GM12878 (cell line): ENCODE data around the gene SH3GL2. TPM values are rescaled to one million over a fixed set of nuclear protein-coding genes. Genes with fewer than 3 reads are reported as not detected.

ENCODE experiments used
- ATAC-seq: fragments of 200-7000 bp; cut with Tn5 transposase; 3 replicates; pipeline ENCODE4 v1.9.1; 2020; ENCODE audit warnings: mild to moderate bottlenecking, moderate library complexity
- BruUV-seq: library from RNA; stranded (reverse); fragments of 400-500 nt; replicated peaks from 2 replicates; lab custom pipeline; 2021; lab: Mats Ljungman, UMichigan
- CTCF ChIA-PET: fragments of 300-600 bp; sonication (Branson Sonifier 250); formaldehyde crosslinking; extraction: SDS; loops from one replicate; lab custom pipeline; 2021; ENCODE audit warnings: inconsistent platforms; lab: Yijun Ruan, JAX
- POLR2A ChIA-PET: fragments of 350-600 bp; formaldehyde crosslinking; extraction: SDS; loops from one replicate; lab custom pipeline; 2021; ENCODE audit warnings: inconsistent platforms; lab: Charles Lee
- RAD21 ChIA-PET: fragments of 300-600 bp; sonication (Branson Sonifier 250); formaldehyde crosslinking; loops from one replicate; lab custom pipeline; 2023; ENCODE audit warnings: antibody characterized with exemption; ENCODE audit not compliant: unreplicated experiment; lab: Charles Lee
- SMC1A ChIA-PET: fragments of 300-600 bp; sonication (Branson Sonifier 250); formaldehyde crosslinking; loops from one replicate; lab custom pipeline; 2023; ENCODE audit not compliant: unreplicated experiment, uncharacterized antibody; lab: Charles Lee
- DNase-seq: peaks from one replicate; pipeline ENCODE4 v3.0.0-alpha.2; 2011; ENCODE audit warnings: low read depth, low spot score
- FAIRE-seq: peaks from 3 replicates; lab custom pipeline; 2011; peaks lifted over from hg19 to GRCh38; lab: Jason Lieb, UNC
- H2AFZ ChIP-seq: 2 replicates; pipeline ENCODE4 v1.6.0; 2011; ENCODE audit warnings: low read depth, low read length, control low read depth; ENCODE audit not compliant: control insufficient read depth
- H3K27ac ChIP-seq: 2 replicates; pipeline ENCODE4 v1.5.1; 2011; ENCODE audit warnings: control low read depth; ENCODE audit not compliant: control insufficient read depth, insufficient read depth
- H3K27me3 ChIP-seq, 2 experiments: replicated peaks in 1 of 2; 2 replicates each; pipeline versions ENCODE4 v1.6.0 to v1.6.1; 2011; ENCODE audit warnings: low read length in 1 of 2; ENCODE audit not compliant: control insufficient read depth in 2 of 2, insufficient read depth in 2 of 2
- H3K36me3 ChIP-seq, 2 experiments: 2 replicates each; pipeline ENCODE4 v1.5.1; 2011; ENCODE audit warnings: low read length in 1 of 2; ENCODE audit not compliant: control insufficient read depth in 2 of 2, insufficient read depth in 2 of 2
- H3K4me1 ChIP-seq: 2 replicates; pipeline ENCODE4 v1.6.1; 2011; ENCODE audit warnings: mild to moderate bottlenecking, low read length, moderate library complexity, mixed read lengths; ENCODE audit not compliant: control insufficient read depth, insufficient read depth
- H3K4me2 ChIP-seq: 2 replicates; pipeline ENCODE4 v1.6.0; 2011; ENCODE audit warnings: control low read depth; ENCODE audit not compliant: control insufficient read depth, insufficient read depth
- H3K4me3 ChIP-seq: fragments of 200-600 bp; sonication (generic); 2 replicates; pipeline ENCODE4 v1.5.1; 2016
- H3K79me2 ChIP-seq: 2 replicates; pipeline ENCODE4 v1.6.0; 2011; ENCODE audit warnings: low read length; ENCODE audit not compliant: control insufficient read depth, insufficient read depth
- H3K9ac ChIP-seq: 2 replicates; pipeline ENCODE4 v1.8.0; 2011; ENCODE audit warnings: low read length, control low read depth, mixed read lengths; ENCODE audit not compliant: control insufficient read depth, insufficient read depth
- H3K9me3 ChIP-seq: replicated peaks from 3 replicates; pipeline ENCODE4 v1.5.1; 2011; ENCODE audit warnings: mild to moderate bottlenecking, low read length; ENCODE audit not compliant: control insufficient read depth, insufficient read depth
- H4K20me1 ChIP-seq: 2 replicates; pipeline ENCODE4 v1.6.0; 2011; ENCODE audit not compliant: control insufficient read depth, insufficient read depth
- ETV6 ChIP-seq, 2 experiments: fragments of 450-650 bp in 1 of 2; IDR thresholded peaks in 1 of 2; conservative IDR thresholded peaks in 1 of 2; 2 replicates each; pipeline ENCODE4 v1.6.1; 2014; ENCODE audit warnings: antibody characterized with exemption in 1 of 2, borderline replicate concordance in 1 of 2, low read depth in 1 of 2, mild to moderate bottlenecking in 1 of 2, moderate library complexity in 1 of 2
- IKZF1 ChIP-seq: fragments of 450-650 bp; conservative IDR thresholded peaks from 2 replicates; pipeline ENCODE4 v1.6.1; 2017; ENCODE audit warnings: antibody characterized with exemption, mild to moderate bottlenecking
- KDM1A ChIP-seq: fragments of 200-600 bp; sonication (generic); IDR thresholded peaks from 2 replicates; pipeline ENCODE4 v1.6.1; 2016; ENCODE audit warnings: borderline replicate concordance
- NFYA ChIP-seq: IDR thresholded peaks from 2 replicates; pipeline ENCODE4 v1.6.1; 2011; ENCODE audit warnings: low read depth, mild to moderate bottlenecking, low read length, improper control_type of control experiment, borderline replicate concordance
- RAD21 ChIP-seq: IDR thresholded peaks from 2 replicates; pipeline ENCODE4 v1.6.1; 2011; ENCODE audit warnings: mild to moderate bottlenecking, low read depth, low read length, moderate library complexity; ENCODE audit not compliant: insufficient read depth
- SMC3 ChIP-seq: IDR thresholded peaks from 2 replicates; pipeline ENCODE4 v1.6.1; 2011; ENCODE audit warnings: low read length, improper control_type of control experiment, borderline replicate concordance
- SPI1 ChIP-seq: IDR thresholded peaks from 2 replicates; pipeline ENCODE4 v1.6.1; 2011; ENCODE audit warnings: low read depth, mild to moderate bottlenecking, low read length, moderate library complexity, borderline replicate concordance; ENCODE audit not compliant: insufficient read depth
- SREBF1 ChIP-seq: IDR thresholded peaks from 2 replicates; pipeline ENCODE4 v1.6.1; 2012; ENCODE audit warnings: mild to moderate bottlenecking, low read length
- TARDBP ChIP-seq: IDR thresholded peaks from 2 replicates; pipeline ENCODE4 v1.6.1; 2016; ENCODE audit warnings: borderline replicate concordance
- TCF3 ChIP-seq: IDR thresholded peaks from 2 replicates; pipeline ENCODE4 v1.6.1; 2012; ENCODE audit warnings: low read depth, mild to moderate bottlenecking, low read length, borderline replicate concordance; ENCODE audit not compliant: insufficient read depth
- ZNF207 ChIP-seq: fragments of 450-650 bp; IDR thresholded peaks from 2 replicates; pipeline ENCODE4 v1.6.1; 2014; ENCODE audit warnings: antibody characterized with exemption, mild to moderate bottlenecking, borderline replicate concordance
- ZNF274 ChIP-seq: IDR thresholded peaks from one replicate; pipeline ENCODE4 v1.8.0; 2011; ENCODE audit not compliant: insufficient read length, insufficient read depth
- ZNF384 ChIP-seq: IDR thresholded peaks from 2 replicates; pipeline ENCODE4 v1.6.1; 2012; ENCODE audit warnings: low read depth, mild to moderate bottlenecking, low read length, improper control_type of control experiment, borderline replicate concordance
- WGBS: methylation state at CpG from one replicate; pipeline ENCODE4 v1.1.6; 2016; ENCODE audit warnings: low lambda C conversion rate; ENCODE audit not compliant: insufficient replicate concordance, insufficient coverage; ENCODE audit errors: missing lambda C conversion rate; 5-methylcytosine and 5-hydroxymethylcytosine counted together
- in situ Hi-C: fragments of 300-500 bp; cut with MboI; formaldehyde crosslinking; loops from 9 replicates; pipeline ENCODE4 v1.14.3; 2018; ENCODE audit warnings: mixed read lengths
- intact Hi-C: fragments of 100-400 bp; cut with micrococcal nuclease; formaldehyde crosslinking; loops from one replicate; pipeline ENCODE4 v1.14.2; 2022; ENCODE audit not compliant: unreplicated experiment
- polyA plus RNA-seq, 11 experiments: library from polyadenylated mRNA; depleted of rRNA in 4 of 11; unstranded in 6 of 11; stranded (reverse) in 5 of 11; fragments of >200 nt; fragmentation: Nextera tagmentation in 4 of 11; fragmentation: Illumina TruSeq in 1 of 11; extraction: Ambion mirVana in 4 of 11; extraction: Trizol in 1 of 11; gene quantifications; 1 replicate in 1 of 11; 2 replicates in 10 of 11; pipeline versions ENCODE4 v1.2.1 to v1.2.3, GENCODE V29; 2011 to 2016; ENCODE audit warnings: inconsistent platforms in 2 of 11, missing spikeins in 2 of 11, low read depth in 1 of 11
- total RNA-seq, 4 experiments: library from RNA; depleted of rRNA in 3 of 4; stranded (reverse); fragments of >200 nt in 3 of 4; fragmentation: Illumina TruSeq in 1 of 4; extraction: Trizol in 1 of 4; gene quantifications; 2 replicates each; pipeline versions ENCODE4 v1.2.1 to v1.2.3, GENCODE V29; 2013 to 2021

Gene SH3GL2
- total and polyA plus RNA-seq, 10 of the 15 experiments (the other 5 are each of a cell fraction or from before 2014, with no cell fraction given) = not detected

DNA sequence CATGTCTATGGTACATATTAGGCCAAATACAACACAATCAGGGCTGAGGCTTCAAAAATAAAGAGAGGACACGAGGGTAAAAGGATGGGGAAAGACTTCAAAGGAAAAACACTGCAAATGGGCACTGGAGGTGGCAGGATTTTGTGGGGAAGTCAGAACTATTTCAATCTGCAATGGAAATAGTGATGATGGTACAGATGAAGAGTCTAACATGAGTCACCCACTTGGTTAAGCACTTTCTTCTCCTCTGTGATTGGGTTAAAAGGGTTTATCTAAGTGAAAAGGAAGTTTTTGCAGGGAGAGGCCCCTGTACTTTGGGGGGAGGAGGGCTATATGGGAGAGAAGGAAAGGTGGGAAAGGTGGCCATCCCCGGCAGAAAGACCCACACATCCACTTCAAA is 4.5 kb upstream of the SH3GL2 start:
- in situ Hi-C loops (no loop called here), intact Hi-C loops (no loop called here)
- ChIA-PET SMC1A (no interaction called here), POLR2A (interaction anchor here (0.6 kb wide), 1 partner anchor 41 kb away, joined by 7 read pairs; no protein-coding TSS in a partner anchor), CTCF (no interaction called here), RAD21 (no interaction called here)
- no peak overlapping the region for H3K4me3 ChIP-seq
- ATAC-seq (no peak), FAIRE-seq (no peak), DNase-seq (no peak)
- H3K27me3 ChIP-seq = peaks cover 0 to 2% of the 10 kb centered on the region in 2 experiments; a peak in 2 of 4 replicates
- no peak overlapping the region for H2AFZ ChIP-seq
- H3K79me2 ChIP-seq = no peaks in the 10 kb centered on the region
- no peaks in the 10 kb centered on the region for H3K9me3 ChIP-seq
- WGBS = 0% methylated on average over 1 of the region's 2 CpGs
- H3K4me1 ChIP-seq = no peaks in the 10 kb centered on the region
- H3K4me2 ChIP-seq = no peak overlapping the region
- H3K36me3 ChIP-seq = no peaks in the 10 kb centered on the region
- H3K27ac ChIP-seq = no peak overlapping the region
- no TSS peak for BruUV-seq
- H3K9ac ChIP-seq = no peak overlapping the region
- no peak for TF ChIP-seq ZNF274
- no peak for TF ChIP-seq KDM1A
- no peak for TF ChIP-seq TCF3
- no peaks in the 10 kb centered on the region for H4K20me1 ChIP-seq

DNA sequence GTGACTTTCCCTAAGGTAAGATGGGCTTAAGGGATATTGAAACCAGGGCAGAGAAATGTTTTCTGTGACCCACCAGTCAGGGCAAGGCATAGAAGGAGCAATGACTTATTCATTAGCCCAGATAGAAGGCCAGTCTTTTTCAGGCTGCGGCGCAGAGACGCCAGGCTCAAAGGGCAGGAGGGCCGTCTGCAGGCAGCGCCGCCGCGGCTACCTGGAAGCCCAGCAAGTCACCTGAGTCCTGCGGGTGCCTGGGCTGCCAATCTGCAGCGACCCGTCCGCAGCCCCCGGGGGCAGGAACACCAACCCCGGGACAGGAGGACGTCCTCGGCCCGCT is 322 bp upstream of the SH3GL2 start:
- Histone ChIP-seq H3K36me3 (no peaks in the 10 kb centered on the region), H2AFZ (no peak overlapping the region), H4K20me1 (no peaks in the 10 kb centered on the region), H3K27ac (no peak overlapping the region), H3K4me1 (no peaks in the 10 kb centered on the region), H3K4me2 (no peak overlapping the region), H3K79me2 (no peaks in the 10 kb centered on the region), H3K27me3 (peaks cover 0 to 2% of the 10 kb centered on the region in 2 experiments; a peak in 2 of 4 replicates), H3K4me3 (no peak overlapping the region), H3K9me3 (no peaks in the 10 kb centered on the region), H3K9ac (no peak overlapping the region)
- ChIA-PET SMC1A (no interaction called here), RAD21 (no interaction called here), CTCF (no interaction called here), POLR2A (no interaction called here)
- intact Hi-C loops = no loop called here
- no TSS peak for BruUV-seq
- in situ Hi-C loops = no loop called here
- DNase-seq (no peak), ATAC-seq (no peak), FAIRE-seq (no peak)
- TF ChIP-seq ZNF384 (no peak), IKZF1 (no peak), SPI1 (no peak), NFYA (no peak), SMC3 (no peak), RAD21 (no peak), TARDBP (no peak), ETV6 (conservative IDR thresholded peaks at IDR 0.05 in 1 of 2, IDR thresholded peaks at IDR 0.05 in 1 of 2; ENCODE audit: borderline replicate concordance in 1 of 2, low read depth in 1 of 2) (no peak), SREBF1 (no peak), ZNF207 (no peak)
- WGBS = 37% methylated on average over 17 of the region's 17 CpGs
